ENCODE data around the gene ELAPOR2.
"Not testable (repeated sequence)": the region's sequence is repeated elsewhere in the genome, so short reads cannot be mapped to it uniquely, and the experiment has no call there.

Gene ELAPOR2

DNA sequence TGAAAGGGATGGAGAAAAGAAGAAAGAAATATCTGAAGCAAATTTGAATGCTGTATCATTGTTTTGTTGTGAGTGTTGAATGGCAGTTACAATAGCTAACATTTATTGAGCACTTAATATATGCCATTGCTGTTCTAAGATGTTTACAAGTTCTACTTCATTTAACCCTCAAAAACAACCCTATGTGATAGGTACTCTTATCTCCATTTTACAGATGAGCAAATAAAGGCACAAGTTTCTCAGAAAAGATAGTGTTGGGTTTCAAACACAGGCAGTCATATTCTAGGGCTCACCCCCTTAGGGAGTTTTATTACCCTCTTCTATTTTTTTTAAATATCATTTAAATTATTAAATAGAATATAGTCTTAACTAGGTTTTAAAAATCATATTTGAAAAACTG is 8.3 kb upstream of the ELAPOR2 start:
- DNase-seq (ENCODE audit: extremely low read depth, low read depth) = no peak
- no peak overlapping the region for H3K4me3 ChIP-seq (replicated peaks; ENCODE audit: low read depth, low read length)
- TF ChIP-seq, protein P1, sequence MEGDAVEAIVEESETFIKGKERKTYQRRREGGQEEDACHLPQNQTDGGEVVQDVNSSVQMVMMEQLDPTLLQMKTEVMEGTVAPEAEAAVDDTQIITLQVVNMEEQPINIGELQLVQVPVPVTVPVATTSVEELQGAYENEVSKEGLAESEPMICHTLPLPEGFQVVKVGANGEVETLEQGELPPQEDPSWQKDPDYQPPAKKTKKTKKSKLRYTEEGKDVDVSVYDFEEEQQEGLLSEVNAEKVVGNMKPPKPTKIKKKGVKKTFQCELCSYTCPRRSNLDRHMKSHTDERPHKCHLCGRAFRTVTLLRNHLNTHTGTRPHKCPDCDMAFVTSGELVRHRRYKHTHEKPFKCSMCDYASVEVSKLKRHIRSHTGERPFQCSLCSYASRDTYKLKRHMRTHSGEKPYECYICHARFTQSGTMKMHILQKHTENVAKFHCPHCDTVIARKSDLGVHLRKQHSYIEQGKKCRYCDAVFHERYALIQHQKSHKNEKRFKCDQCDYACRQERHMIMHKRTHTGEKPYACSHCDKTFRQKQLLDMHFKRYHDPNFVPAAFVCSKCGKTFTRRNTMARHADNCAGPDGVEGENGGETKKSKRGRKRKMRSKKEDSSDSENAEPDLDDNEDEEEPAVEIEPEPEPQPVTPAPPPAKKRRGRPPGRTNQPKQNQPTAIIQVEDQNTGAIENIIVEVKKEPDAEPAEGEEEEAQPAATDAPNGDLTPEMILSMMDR (IDR thresholded peaks at IDR 0.05; ENCODE audit: low read depth, low read length, missing control alignments) = no peak

DNA sequence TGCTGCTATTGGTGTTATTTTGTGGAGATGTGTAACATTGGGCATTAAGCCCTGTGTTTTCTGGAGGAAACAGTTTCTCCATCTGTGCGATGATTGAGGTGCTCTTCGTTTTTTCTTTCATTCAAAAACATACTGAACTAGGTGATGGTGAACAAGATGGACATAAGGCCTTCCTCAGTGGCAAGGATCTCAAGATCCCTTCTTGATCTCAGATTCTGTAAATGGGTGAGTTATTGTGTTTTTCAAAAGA is 759 bp upstream of the ELAPOR2 start:
- no peak for DNase-seq (ENCODE audit: extremely low read depth, low read depth)
- H3K4me3 ChIP-seq (replicated peaks; ENCODE audit: low read depth, low read length) = no peak overlapping the region; the same call in 1 of the 2 replicates

DNA sequence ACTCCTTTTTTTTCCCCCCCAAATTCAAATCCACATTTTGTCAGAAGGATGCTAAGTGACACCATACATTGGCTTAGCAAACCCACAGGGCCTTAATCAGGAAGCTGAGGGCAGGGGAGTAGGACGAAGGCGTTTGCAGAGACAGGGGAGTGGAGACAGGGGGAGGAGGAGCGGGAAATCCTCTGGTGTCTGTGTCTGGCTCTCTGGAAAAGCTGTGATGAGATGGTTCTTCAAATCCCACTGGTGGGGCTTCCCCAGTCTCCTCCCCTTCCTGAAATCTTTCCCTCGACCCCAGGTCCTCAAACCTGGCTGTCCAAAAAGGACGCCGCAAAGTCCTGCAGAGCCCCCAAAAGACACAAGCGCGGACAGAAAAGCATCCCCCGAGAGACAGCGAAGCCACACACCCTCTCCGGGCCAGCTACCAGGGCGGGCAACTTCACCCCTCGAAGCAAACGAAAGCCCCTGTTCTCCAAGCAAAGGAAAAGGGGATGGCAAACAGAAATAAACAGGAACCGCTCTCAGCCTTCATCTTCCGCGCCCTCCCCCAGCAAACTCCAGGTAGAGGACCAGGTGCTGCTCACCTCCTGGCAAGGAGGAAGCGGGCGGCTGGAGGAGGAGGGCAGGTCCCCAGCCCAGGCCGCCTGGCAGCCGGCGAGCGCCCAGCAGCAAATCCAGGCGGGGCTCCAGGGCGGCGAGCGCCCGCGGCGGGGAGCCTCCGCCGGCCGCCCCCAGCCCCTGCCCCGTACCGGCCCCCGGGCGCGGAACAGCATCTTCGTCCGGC is 520 bp downstream of the ELAPOR2 start:
- H3K4me3 ChIP-seq (replicated peaks; ENCODE audit: low read depth, low read length) = peak overlapping the region; percentile 39
- TF ChIP-seq, protein P1 (IDR thresholded peaks at IDR 0.05; ENCODE audit: low read depth, low read length, missing control alignments) = no peak
- no peak for DNase-seq (ENCODE audit: extremely low read depth, low read depth)

More for the DNA sequence above, 759 bp upstream of the ELAPOR2 start:
- TF ChIP-seq, protein P1 (IDR thresholded peaks at IDR 0.05; ENCODE audit: low read depth, low read length, missing control alignments) = no peak

DNA sequence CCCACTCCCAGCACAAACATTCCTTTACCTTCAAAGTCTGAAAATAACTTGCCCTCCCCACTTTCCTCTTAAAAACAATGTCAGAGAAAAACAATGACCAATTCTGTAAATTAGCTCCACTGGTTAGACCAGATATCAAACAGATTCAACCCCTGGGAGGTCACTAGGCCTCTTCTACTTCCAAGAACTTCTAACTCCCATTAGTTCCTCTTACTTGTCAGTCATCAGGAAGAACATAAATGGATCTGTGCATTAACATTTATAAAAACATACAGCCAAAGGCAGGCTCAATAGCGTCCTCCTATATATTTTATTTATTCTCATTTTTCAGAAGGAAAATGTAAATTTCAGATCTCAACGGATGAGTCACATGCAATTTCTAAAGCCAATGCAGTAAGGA is 2.2 kb downstream of the ELAPOR2 start:
- no peak for DNase-seq (ENCODE audit: extremely low read depth, low read depth)
- H3K4me3 ChIP-seq (replicated peaks; ENCODE audit: low read depth, low read length) = no peak overlapping the region
- TF ChIP-seq, protein P1 (IDR thresholded peaks at IDR 0.05; ENCODE audit: low read depth, low read length, missing control alignments) = no peak

DNA sequence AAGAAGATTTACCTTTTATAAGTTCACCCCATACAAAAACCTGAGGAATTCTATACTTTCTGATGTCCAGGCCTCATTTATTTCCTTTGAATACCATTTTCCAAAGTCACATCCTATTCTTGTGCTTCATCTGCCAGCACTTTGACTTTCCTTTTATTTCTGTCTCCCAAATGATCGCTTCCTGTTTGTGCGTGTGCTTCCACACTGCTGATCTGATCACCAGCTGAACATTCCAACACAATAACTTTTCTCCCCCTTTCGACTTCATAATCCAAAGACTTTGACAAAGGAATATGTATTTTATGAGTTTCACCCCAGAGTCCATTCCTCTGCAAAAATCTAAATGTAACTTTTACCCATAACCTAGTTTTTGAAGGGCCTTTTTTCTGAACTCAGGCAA is 3.1 kb downstream of the ELAPOR2 start:
- TF ChIP-seq, protein P1 (IDR thresholded peaks at IDR 0.05; ENCODE audit: low read depth, low read length, missing control alignments) = no peak
- H3K4me3 ChIP-seq (replicated peaks; ENCODE audit: low read depth, low read length) = no peak overlapping the region
- no peak for DNase-seq (ENCODE audit: extremely low read depth, low read depth)

DNA sequence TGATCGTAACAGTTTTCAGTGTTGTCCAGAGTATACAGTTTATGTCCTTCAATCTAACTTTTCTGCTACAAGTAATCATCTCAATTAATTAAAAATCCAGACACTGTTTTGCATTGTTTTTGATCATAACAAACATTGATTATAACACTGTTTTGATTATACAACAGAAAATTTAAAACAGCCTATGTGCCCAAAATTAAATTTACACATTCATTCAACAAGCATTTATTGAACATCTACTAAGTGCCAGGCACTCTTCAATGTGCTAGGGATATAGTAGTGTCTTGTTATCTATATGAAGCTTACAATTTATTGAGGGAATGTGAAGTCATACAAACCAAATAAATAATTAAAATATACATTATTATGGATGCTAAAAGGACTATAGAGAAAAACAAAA is 10.6 kb downstream of the ELAPOR2 start:
- TF ChIP-seq, protein P1 (IDR thresholded peaks at IDR 0.05; ENCODE audit: low read depth, low read length, missing control alignments) = no peak
- no peak for DNase-seq (ENCODE audit: extremely low read depth, low read depth)
- H3K4me3 ChIP-seq (replicated peaks; ENCODE audit: low read depth, low read length) = no peak overlapping the region

DNA sequence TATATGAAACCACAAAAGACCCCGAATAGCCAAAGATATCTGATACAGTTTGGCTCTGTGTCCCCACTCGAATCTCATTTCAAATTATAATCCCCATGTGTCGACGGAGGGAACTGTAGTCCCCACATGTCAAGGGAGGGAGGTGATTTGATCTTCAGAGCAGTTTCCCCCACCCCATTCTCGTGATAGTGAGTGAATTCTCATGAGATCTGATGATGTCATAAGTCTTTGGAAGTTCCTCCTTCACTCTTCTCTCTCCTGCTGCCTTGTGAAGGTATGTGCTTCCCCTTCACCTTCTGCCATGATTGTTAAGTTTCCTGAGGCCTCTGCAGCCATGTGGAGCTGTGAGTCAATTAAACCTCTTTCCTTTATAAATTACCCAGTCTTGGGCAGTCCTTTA is 13.0 kb downstream of the ELAPOR2 start:
- H3K4me3 ChIP-seq (replicated peaks; ENCODE audit: low read depth, low read length) = no peak overlapping the region
- DNase-seq (ENCODE audit: extremely low read depth, low read depth) = no peak
- TF ChIP-seq, protein P1 (IDR thresholded peaks at IDR 0.05; ENCODE audit: low read depth, low read length, missing control alignments) = no peak

DNA sequence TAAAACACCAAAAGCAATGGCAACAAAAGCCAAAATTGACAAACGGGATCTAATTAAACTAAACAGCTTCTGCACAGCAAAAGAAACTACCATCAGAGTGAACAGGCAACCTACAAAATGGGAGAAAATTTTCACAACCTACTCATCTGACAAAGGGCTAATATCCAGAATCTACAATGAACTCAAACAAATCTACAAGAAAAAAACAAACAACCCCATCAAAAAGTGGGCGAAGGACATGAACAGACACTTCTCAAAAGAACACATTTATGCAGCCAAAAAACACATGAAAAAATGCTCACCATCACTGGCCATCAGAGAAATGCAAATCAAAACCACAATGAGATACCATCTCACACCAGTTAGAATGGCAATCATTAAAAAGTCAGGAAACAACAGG is 14.7 kb downstream of the ELAPOR2 start:
- DNase-seq (ENCODE audit: extremely low read depth, low read depth); H3K4me3 ChIP-seq (replicated peaks; ENCODE audit: low read depth, low read length): not testable (repeated sequence)

DNA sequence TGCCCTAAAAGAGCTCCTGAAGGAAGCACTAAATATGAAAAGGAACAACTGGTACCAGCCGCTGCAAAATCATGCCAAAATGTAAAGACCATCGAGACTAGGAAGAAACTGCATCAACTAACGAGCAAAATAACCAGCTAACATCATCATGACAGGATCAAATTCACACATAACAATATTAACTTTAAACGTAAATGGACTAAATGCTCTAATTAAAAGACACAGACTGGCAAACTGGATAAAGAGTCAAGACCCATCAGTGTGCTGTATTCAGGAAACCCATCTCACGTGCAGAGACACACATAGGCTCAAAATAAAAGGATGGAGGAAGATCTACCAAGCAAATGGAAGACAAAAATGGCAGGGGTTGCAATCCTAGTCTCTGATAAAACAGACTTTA is 17.9 kb downstream of the ELAPOR2 start:
- H3K4me3 ChIP-seq (replicated peaks; ENCODE audit: low read depth, low read length); DNase-seq (ENCODE audit: extremely low read depth, low read depth): not testable (repeated sequence)

DNA sequence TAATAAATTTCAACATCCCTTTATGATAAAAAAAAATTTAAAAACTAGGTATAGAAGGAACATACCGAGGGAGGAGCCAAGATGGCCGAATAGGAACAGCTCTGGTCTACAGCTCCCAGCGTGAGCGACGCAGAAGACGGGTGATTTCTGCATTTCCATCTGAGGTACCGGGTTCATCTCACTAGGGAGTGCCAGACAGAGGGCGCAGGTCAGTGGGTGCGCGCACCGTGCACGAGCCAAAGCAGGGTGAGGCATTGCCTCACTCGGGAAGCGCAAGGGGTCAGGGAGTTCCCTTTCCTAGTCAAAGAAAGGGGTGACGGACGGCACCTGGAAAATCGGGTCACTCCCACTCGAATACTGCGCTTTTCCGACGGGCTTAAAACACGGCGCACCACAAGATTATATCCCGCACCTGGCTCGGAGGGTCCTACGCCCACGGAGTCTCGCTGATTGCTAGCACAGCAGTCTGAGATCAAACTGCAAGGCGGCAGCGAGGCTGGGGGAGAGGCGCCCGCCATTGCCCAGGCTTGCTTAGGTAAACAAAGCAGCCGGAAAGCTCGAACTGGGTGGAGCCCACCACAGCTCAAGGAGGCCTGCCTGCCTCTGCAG is 19.7 kb downstream of the ELAPOR2 start:
- H3K4me3 ChIP-seq (replicated peaks; ENCODE audit: low read depth, low read length) = not testable (repeated sequence)

More for the DNA sequence above, 19.7 kb downstream of the ELAPOR2 start:
- not testable (repeated sequence) for DNase-seq (ENCODE audit: extremely low read depth, low read depth)

All from HFF-Myc (cell line).